ENCODE results near the gene ELP1. TPM values are rescaled to one million over a fixed set of nuclear protein-coding genes. Genes with fewer than 3 reads are reported as not detected.
"Not testable (repeated sequence)": the region's sequence is repeated elsewhere in the genome, so short reads cannot be mapped to it uniquely, and the experiment has no call there.

ELP1 gene
- total RNA-seq, 4 donors from 2014 or later, result 31.3 to 37.8 (median 34.4) TPM

GRCh38 chr9:108928386-108928785 lies 5.5 kb downstream of the ELP1 start:
- 81 to 87% methylated on average over 2 of the region's 2 CpGs for WGBS, 2 donors
- no peak for DNase-seq
- H3K27ac ChIP-seq, result no peak overlapping the region
- no peaks in the 10 kb centered on the region for H3K9me3 ChIP-seq
- H3K27me3 ChIP-seq, result no peaks in the 10 kb centered on the region
- H3K4me1 ChIP-seq, result peaks cover 9 to 10% of the 10 kb centered on the region in 2 donors
- intact Hi-C loops (cut with DNase I), result no loop called here
- TF ChIP-seq, protein P1, sequence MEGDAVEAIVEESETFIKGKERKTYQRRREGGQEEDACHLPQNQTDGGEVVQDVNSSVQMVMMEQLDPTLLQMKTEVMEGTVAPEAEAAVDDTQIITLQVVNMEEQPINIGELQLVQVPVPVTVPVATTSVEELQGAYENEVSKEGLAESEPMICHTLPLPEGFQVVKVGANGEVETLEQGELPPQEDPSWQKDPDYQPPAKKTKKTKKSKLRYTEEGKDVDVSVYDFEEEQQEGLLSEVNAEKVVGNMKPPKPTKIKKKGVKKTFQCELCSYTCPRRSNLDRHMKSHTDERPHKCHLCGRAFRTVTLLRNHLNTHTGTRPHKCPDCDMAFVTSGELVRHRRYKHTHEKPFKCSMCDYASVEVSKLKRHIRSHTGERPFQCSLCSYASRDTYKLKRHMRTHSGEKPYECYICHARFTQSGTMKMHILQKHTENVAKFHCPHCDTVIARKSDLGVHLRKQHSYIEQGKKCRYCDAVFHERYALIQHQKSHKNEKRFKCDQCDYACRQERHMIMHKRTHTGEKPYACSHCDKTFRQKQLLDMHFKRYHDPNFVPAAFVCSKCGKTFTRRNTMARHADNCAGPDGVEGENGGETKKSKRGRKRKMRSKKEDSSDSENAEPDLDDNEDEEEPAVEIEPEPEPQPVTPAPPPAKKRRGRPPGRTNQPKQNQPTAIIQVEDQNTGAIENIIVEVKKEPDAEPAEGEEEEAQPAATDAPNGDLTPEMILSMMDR (IDR thresholded peaks at IDR 0.05), result no peak
- no peak overlapping the region for H3K4me3 ChIP-seq (replicated peaks in 1 of 3)
- H3K36me3 ChIP-seq, result peaks cover 0 to 20% of the 10 kb centered on the region in 2 donors

DNA sequence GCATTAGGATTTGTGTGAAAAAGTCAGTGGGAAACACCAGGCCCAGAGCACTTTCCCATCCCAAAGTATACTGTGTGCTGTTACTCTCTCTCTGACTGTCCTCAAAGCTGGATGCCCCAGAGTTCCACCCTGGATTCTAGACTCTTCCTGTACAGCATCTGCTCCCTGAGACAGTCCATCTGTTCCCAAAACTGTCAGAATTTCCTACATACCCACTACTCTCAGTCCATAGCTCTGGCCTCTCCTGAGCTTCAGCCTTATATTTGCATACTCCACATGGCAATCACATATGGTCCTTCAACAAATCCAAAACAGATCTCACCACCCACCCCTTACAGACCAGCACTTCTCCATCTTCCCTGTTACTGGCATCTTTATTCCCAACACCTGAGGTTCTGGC lies 9.5 kb downstream of the ELP1 start:
- no peak for DNase-seq
- H3K36me3 ChIP-seq, result peaks cover 12 to 20% of the 10 kb centered on the region in 2 donors
- TF ChIP-seq, protein P1 (IDR thresholded peaks at IDR 0.05), result no peak
- TF ChIP-seq POLR2A (IDR thresholded peaks at IDR 0.05), result no peak
- H3K9me3 ChIP-seq, result no peaks in the 10 kb centered on the region
- no peak overlapping the region for H3K27ac ChIP-seq
- peaks cover 0 to 13% of the 10 kb centered on the region in 2 donors for H3K4me1 ChIP-seq
- H3K4me3 ChIP-seq (replicated peaks in 1 of 3), result no peak overlapping the region
- H3K27me3 ChIP-seq, result no peaks in the 10 kb centered on the region
- intact Hi-C loops (cut with DNase I), result no loop called here

DNA sequence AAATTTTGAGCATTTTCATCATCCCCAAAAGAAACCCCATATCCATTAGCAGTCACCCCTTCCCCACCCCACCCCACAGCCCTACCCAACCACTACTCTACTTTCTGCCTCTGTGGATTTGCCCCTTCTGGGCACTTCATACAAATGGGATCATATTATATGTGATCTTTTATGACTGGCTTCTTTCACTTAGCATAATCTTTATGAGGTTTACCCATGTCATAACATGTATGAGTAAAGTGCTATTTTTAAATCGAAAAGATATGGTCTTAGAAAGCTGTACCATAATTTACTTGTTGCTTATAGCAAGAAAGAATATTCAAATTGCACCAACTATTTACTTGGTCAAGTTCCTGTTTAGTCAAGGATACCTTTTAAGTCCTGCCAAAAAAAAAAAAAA lies 12.7 kb downstream of the ELP1 start:
- H3K27ac ChIP-seq, result no peak overlapping the region
- H3K36me3 ChIP-seq, result peaks cover 14 to 21% of the 10 kb centered on the region in 2 donors
- intact Hi-C loops (cut with DNase I), result no loop called here
- TF ChIP-seq, protein P1 (IDR thresholded peaks at IDR 0.05), result no peak
- no peak for TF ChIP-seq POLR2A (IDR thresholded peaks at IDR 0.05)
- no peak for DNase-seq
- H3K4me3 ChIP-seq (replicated peaks in 1 of 3), result no peak overlapping the region
- H3K4me1 ChIP-seq, result peaks cover 0 to 13% of the 10 kb centered on the region in 2 donors
- no peaks in the 10 kb centered on the region for H3K9me3 ChIP-seq
- 86 to 93% methylated on average over 1 of the region's 1 CpG for WGBS, 2 donors
- H3K27me3 ChIP-seq, result no peaks in the 10 kb centered on the region

DNA sequence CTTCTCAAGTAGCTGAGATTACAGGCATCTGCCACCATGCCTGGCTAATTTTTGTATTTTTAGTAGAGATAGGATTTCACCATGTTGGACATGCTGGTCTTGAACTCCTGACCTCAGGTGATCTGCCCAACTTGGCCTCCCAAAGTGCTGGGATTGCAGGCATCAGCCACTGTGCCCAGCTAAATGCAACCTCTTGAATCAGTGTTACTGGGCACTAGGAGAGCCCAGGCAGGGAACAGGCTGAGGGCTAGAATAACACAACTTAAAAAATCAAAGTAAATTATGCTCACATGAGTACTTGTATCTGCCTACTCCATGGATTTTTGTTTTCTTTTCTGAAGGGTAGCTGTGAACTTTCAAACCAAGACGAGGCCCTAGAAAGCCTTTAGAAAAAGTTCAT lies 13.5 kb downstream of the ELP1 start:
- whole genome bisulfite sequencing, 2 donors, result 23 to 48% methylated on average over 1 of the region's 1 CpG
- Histone ChIP-seq H3K36me3 (peaks cover 21% of the 10 kb centered on the region in 2 donors), H3K4me1 (peaks cover 0 to 13% of the 10 kb centered on the region in 2 donors), H3K27ac (peak overlapping the region in 2 of 3 donors; percentile 36 to 42)
- H3K27me3 ChIP-seq; H3K9me3 ChIP-seq; H3K4me3 ChIP-seq (replicated peaks in 1 of 3); intact Hi-C loops (cut with DNase I): not testable (repeated sequence)
- peak; percentile 71 to 77 for DNase-seq

- no peak for TF ChIP-seq POLR2A (IDR thresholded peaks at IDR 0.05)
- TF ChIP-seq, protein P1 (IDR thresholded peaks at IDR 0.05), result no peak
- Histone ChIP-seq H3K36me3 (peaks cover 21 to 24% of the 10 kb centered on the region in 2 donors), H3K9me3 (no peaks in the 10 kb centered on the region), H3K4me3 (replicated peaks in 1 of 3) (no peak overlapping the region), H3K27ac (no peak overlapping the region), H3K4me1 (peaks cover 0 to 13% of the 10 kb centered on the region in 2 donors), H3K27me3 (no peaks in the 10 kb centered on the region)
- WGBS, 2 donors, result 94 to 95% methylated on average over 6 of the region's 6 CpGs
- no peak for DNase-seq
- intact Hi-C loops (cut with DNase I), result no loop called here
These were observed 14.4 kb downstream of the ELP1 start for GRCh38 chr9:108919517-108919916.

DNA sequence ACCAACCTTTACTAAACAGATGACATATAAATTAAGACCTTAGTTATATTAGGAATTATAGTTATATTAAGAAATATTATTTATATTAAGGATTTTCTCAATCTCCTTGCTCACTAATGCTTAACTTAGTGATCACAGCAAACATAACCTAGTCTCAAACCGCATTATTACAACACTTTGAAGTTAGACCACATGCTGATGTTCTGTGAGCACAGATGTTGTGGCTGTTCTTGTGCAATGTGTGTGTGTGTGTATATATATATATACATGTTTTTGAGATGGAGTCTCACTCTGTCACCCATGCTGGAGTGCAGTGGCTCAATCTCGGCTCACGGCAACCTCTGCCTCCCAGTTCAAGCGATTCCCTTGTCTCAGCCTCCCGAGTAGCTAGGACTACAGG lies 20.5 kb downstream of the ELP1 start:
- no peak overlapping the region for H3K27ac ChIP-seq
- WGBS, 2 donors, result 93 to 94% methylated on average over 5 of the region's 5 CpGs
- intact Hi-C loops (cut with DNase I), result no loop called here
- H3K27me3 ChIP-seq, result no peaks in the 10 kb centered on the region
- TF ChIP-seq POLR2A (IDR thresholded peaks at IDR 0.05), result no peak
- TF ChIP-seq, protein P1 (IDR thresholded peaks at IDR 0.05), result no peak
- H3K9me3 ChIP-seq, result no peaks in the 10 kb centered on the region
- no peaks in the 10 kb centered on the region for H3K4me1 ChIP-seq
- no peak overlapping the region for H3K4me3 ChIP-seq (replicated peaks in 1 of 3)
- no peak for DNase-seq
- H3K36me3 ChIP-seq, result peaks cover 29 to 40% of the 10 kb centered on the region in 2 donors
